CD4-positive, alpha-beta T cell treated with Interleukin-6 for 4 hours (primary cell): ENCODE data around the gene SOCS3.

Experiments used
- DNase-seq: peaks from one replicate; pipeline ENCODE4 v3.0.0-alpha.2; 2020; ENCODE audit warnings: mixed read lengths

The SOCS3 gene

DNA sequence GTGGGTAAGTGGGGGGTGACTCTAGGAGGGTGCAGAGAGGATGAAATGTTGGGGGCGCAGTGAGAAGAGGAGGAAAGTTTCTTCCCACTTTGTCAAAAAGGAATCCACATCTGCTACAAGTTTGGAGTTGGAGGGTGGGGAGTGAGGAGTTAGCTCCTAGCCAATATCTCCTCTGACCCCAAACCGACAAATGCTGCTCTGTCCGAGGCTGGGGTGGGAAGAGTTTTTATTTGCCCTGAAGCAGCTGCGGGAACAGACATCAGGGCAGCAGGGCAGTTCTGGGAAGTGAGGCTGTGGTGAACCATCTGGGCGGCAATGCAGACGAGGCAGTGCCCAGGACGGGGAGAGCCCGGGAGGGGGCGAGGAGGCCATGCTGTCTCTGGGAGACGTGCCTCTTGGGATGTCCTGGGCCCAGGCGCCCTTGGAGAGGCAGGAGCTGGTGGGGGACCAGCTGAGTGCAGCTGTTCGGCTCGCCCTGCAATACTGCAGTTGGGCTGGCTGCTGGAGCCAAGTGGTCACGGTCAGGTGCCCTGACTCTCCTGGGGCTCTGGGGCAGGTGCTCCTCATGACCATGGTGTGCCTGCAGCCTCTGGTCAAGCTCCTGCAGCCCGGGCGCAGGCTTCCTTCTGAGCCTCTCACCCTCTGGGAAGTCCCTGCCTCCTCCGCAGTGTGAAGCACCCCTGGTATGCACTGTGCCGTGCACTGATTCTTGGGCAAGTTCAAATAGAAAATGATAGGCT, 6.4 kb upstream of the SOCS3 start:
- DNase-seq = no peak

DNA sequence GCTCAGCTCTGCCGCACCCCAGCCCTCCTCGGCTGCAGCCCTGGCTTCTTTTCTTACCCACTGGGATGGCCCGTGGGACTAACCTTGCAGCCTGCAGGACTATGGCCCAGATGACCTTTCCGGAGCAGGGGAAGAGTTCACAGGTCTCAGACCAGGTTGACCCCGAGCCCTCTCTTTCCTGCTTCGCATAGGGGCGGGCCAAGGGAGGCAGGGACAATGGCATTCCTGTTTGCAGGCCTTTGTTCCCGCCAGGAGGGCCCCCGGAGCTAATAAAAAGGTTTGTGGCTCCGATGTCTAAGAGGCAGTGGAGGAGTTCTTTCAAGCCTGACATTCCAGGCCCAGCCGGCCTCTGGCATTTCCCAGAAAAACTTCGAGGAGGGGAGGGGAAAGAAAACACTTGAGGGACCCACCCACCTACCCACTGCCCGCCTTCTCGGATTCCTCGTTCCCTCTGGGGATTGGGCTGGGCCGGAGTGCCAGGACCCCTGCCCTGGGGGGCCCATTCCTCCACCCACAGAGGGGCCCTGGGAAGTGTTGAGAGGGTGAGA, 5.8 kb upstream of the SOCS3 start:
- no peak for DNase-seq

DNA sequence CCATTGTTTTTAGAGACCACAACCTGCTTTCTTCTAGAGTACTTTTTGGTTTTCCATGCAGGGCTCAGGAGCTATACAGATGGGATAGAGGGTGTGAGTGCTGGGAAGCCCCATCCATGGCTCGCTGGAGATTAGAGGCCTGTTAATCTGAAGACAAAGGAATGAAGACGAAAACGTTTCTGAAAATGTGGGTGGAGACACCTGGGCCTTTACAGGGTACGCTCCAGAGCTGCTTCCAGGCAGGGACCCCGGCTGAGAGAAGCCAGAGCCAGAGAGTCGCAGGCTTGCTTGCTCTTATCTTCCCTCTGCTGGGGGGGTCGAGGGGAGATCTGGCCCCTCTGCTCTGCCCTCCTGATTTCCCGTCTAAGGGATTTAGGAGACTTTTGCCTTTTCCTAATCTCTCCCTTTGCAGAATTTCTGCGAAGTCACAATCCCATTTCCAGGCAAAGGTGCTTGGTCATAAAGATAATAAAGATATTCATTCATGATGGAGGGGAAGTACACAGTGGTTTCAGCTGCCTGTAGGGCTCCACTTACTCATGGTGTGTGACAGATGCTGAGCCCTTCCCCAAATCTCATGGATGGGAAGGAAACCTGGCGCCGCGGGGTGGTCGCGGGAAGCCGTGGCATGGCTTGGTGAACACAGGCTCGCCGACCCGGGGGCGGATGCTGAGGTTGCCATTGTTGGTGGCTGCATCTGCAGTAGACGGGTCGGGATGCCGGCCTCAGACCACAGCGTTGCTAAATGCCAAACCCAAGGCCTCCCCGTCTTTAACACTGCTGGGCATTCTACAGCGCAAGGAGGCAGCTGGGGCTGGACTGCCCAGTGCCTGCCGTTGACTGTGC, 4.8 kb upstream of the SOCS3 start:
- no peak for DNase-seq

GRCh38 chr17:78362671-78363070, 2.8 kb upstream of the SOCS3 start:
- DNase-seq = no peak

DNA sequence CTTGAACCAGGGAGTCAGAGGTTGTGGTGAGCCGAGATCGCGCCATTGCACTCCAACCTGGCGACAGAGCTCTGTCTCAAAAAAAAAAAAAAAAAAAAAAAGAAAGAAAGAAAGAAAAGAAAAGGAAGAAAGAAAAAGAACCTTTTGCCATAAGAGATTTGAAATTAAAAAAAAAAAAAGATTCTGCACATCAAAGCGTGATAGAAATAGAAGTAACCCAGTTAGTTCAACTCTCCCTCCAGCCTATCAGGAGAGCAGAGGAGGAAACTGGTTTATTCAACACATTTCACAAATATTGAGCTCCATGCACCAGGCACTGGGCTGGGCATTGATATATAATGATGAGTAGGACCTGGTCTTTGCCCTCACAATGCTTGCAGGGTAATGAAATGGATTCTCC, 2.4 kb upstream of the SOCS3 start:
- DNase-seq = no peak

GRCh38 chr17:78361225-78361701, 1.4 kb upstream of the SOCS3 start:
- no peak for DNase-seq

DNA sequence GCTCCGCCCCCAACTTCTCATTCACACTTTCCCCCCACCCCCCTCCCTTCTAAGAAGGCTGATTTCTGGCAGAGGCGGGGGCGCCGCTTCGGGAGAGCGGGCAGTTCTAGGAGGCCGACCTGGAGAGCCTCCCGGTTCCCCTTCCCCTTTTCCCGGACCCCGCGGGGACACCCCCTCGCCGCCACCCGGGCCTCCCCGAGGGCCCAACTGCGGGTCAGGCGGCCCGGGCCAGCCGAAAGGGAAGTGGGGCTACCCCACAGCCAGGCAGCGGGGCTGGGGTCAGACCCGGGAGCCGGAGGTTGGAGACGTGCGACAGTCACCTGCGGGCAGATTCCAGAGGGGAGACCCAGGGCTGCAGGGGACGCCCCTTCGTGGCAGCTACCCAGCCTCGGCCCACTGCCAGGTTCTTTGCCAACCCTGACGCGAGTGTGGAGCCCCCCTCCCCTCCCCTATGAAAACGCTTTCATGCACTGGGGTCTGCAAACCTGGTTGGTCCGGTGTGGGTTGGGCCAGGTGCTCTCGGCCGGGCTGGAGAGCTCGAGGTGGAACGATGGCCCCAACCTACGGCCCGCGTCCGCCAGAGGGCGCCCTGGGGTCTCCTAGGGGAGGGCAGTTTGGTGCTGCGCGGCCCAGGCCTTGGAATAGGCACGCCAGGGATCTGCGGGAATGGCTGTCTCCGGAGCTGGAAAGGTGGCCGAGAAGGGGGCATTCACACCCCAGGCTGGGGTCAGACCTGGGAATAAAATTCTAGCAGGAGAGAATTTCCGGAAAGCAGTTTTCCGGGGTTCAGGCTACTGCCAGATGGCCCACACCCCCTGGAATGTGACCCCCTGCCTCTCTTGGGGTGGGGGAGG, 721 bp upstream of the SOCS3 start:
- peak; percentile 93 for DNase-seq

DNA sequence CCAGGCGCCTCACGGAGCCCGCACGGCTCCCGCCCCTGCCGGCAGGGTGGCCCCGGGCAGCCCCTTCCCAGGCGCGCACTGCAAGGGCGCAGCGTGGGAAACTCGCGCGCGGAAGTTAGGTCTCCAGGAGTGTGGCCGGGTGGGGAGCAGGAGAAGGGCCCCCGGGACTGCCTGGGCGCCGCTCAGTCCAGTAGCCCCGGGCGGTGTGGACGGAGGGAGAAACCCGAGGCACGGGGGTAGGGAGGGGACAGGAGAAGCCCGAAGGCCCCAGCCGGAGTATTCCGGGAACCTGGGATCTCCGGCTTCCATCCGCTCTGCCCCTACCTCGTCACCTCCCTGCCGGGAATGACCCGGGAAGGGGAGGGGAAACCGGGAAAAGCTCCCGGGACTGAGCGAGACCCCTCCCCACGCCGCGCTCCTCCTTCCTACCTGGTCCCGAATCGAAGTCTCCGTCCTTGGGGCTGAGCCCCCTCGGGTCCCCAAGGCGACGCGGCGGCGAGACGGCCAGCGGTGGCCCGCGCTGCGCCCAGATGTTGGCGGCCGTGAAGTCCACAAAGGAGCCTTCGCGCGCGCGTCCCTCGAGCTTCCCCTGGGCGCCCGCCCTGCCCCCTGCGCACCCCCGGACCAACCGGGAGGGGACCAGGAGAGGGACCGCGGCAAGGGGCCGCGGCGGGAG, 418 bp downstream of the SOCS3 start:
- DNase-seq = peak; percentile 60

GRCh38 chr17:78358538-78359320, 1.1 kb downstream of the SOCS3 start:
- DNase-seq = peak; percentile 51

DNA sequence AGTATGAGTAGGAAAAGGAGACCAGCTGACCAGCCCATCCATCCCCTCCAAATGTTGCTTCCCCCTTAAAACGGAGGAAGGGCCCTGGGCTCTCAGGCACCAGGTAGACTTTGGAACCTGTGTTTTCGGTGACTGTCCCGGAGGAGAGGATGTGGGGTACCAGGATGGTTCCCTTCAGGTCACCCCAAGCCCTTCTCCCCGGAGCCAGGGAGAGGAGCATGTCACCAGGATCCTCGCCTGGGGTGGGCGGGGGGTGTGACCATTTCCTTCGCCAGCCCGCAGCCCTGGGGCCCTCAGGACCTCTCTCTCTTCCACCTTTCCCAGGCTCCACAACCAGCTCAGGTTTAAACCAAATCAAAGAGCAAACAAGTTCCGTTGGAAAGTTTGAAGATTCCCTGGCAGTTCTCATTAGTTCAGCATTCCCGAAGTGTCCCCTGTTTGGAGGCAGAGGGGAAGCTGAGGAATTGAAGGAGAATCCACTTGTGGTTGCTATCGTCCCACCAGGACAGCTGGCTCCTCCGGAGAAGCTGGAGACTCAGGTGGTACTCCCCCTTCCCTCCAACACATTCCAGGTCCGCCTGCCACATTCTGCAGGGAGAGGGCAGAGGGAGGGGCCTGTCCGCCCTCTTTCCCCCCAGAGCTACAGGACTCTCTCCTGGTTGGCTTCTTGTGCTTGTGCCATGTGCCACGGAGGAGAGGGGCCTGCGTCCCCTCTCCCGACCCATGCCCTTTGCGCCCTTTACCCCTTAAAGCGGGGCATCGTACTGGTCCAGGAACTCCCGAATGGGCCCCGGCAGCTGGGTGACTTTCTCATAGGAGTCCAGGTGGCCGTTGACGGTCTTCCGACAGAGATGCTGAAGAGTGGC, 2.0 kb downstream of the SOCS3 start:
- peak; percentile 16 for DNase-seq

DNA sequence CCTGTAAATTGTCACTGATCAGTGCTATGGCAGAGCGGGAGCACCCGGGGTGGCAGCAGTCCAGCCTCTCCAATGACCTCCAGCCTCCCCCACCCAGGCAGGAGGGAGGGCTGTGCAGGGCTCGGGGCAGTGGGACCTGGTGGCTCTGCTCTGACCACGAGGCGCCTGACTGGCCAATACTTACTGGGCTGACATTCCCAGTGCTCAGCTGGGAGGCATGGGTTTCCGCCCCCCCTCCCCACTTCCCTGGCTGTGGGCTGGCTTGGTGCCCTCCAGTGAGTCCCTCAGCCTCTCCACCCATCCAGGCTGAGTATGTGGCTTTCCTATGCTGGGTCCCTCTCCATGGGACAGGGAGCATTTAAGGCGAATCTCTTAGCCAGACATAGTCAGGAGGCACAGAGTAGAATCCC, 2.7 kb downstream of the SOCS3 start:
- DNase-seq = no peak

- peak; percentile 91 for DNase-seq
Measured at GRCh38 chr17:78356101-78356713, 3.7 kb downstream of the SOCS3 start.

DNA sequence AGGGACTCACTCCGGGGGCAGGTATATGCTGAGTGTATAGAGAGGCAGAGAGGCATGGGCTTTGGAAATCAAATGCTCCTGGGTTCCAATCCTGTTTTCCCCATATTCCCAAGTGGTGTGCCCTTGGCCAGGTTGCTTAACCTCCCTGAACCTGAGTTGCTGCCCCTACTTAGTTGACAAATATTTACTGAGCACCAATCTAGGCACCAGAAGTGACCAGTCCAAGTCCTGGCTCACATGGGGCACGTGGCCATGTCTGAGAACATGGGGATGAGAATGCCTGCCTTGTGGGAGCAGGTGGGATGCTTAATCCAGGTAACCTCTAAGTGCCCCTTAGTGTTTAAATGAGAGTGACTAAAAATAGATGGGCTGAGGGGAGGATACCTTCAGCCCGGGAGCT, 4.2 kb downstream of the SOCS3 start:
- DNase-seq = no peak

- DNase-seq = peak; percentile 46
Measured at GRCh38 chr17:78355045-78355641, 4.7 kb downstream of the SOCS3 start.

DNA sequence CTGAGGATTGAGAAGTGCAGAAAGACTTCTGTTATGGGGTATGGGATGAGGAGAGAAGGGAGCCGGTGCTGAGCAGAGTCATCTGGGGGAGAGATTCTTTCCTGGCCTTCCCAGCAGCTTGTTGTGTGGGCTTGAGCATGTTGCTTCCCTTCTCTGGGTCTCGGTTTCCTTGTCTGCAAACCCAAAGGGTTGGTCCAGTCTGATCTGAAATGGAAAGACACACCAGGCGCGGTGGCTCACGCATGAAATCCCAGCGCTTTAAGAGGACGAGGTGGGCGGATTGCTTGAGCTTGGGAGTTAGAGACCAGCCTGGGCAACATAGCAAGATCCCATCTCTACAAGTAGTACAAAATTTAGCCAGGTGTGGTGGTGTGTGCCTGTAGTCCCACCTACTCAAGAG, 6.0 kb downstream of the SOCS3 start:
- DNase-seq = no peak

DNA sequence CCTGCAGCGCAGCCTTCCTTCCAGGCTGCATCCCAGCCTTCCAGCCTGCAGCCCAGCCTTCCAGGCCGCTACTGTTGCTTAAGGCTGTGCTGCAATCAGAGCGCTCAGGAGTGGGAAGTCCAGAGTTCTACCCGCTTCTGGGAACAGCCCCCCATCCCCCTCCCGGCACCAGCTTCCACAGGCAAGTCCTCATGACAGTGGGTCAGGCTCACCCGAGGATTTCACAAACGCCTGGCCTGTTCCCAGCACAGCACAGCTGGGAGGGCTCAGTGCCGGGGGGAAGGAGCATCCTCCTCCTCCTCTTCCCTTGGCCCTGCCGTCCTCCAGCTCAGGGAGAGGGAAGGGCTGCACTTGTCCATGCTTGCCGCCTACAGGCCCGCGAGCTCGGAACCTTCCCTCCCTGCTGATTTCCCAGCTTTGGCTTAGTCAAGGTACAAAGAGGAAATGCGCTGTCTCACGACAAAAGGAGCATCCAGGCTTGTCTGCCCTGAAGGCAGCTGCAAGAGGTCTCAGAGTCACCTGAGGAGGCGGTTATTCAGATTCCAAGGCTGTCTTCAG, 8.3 kb downstream of the SOCS3 start:
- DNase-seq = no peak

GRCh38 chr17:78349891-78350642, 9.8 kb downstream of the SOCS3 start:
- no peak for DNase-seq

DNA sequence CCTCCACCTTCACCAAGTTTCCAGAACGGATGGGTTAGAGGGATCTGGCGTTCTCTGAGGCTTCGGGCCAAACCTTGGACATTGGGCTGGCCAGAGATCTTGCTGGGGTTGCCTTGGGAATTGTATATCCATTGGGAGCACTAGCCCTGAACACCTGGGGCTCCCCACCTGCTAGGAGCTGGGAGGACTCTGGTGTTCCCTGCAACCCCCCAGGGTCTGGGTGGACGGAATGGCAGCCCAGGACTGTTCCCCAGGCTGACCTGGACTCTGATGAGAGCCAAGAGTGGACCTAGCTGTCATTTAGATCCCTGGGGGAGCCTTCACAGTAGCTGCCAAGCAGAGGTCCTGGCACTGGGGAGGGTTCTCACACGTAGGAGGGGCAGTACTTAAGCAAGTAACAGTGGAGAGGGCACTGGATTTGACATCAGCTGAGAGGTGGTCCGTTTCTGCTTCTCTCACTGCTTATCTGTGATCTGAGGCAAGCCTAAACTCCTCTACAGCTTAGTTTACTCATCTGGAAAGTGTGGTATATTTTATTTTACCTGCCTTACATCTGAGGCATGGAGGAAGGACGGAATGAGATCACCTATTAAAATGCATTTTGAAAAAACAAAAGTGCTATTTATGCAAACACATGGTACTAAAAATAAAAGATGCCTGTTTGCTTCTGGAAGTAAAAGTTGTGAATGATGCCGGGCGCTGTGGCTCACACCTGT, 11.7 kb downstream of the SOCS3 start:
- no peak for DNase-seq
